ENCODE measurements around the gene KLHL28.

Gene KLHL28

DNA sequence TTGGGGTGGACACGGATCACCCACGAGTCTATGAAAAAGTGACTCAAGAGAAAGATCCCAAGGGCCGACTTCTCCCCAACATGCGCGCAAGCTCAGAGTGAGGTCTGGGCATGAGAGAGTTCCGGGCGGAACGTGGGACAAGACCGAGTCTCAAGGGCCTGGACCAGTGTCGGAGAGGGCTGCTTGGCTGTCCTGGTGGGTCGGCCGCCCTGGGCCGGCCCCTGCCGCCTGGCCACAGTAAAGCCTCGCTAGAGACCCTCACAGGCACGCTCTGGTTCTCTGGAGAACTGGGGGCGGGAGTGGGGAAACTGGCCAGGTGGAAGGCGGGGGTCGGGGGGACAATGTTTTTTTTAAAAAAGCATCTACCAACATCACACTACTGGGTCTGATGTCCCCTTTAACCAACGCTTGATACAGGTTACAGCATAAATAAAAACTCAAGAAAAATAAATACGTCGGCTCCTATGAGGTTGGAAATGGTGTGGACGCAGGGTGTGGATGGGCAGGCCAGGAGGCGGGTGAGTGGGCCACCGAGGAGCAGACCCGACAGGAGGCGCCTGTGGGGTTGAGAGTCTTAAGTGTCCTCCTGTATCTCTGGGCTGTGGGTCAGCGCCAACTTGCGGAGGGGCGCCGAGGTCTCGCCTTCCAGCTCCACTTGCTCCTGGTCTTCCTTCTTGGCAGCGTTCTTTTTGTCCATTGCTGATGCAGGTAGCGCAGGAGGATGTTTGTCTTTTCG is 74.7 kb downstream of the KLHL28 start:
- H3K18ac ChIP-seq (ENCODE audit: low read length): no peak overlapping the region
- DNase-seq: no peak

GRCh38 chr14:44880791-44881190 is 81.0 kb downstream of the KLHL28 start:
- Histone ChIP-seq H3K56ac (ENCODE audit: low read length) (no peak overlapping the region), H3K79me2 (ENCODE audit: control insufficient read depth, insufficient read depth, low read length) (no peaks in the 10 kb centered on the region), H3K18ac (ENCODE audit: low read length) (no peak overlapping the region), H3K4ac (ENCODE audit: low read depth, low read length) (no peak overlapping the region), H3K4me2 (ENCODE audit: low read length) (no peak overlapping the region), H4K5ac (ENCODE audit: low read length) (no peak overlapping the region), H2AK5ac (ENCODE audit: low read length) (no peak overlapping the region), H3K9ac (ENCODE audit: low read length) (no peak overlapping the region), H3K23ac (ENCODE audit: low read length) (no peak overlapping the region), H3K36me3 (ENCODE audit: control insufficient read depth, insufficient read depth, low read length) (no peaks in the 10 kb centered on the region), H3K27me3 (ENCODE audit: insufficient read depth, low read length, poor library complexity) (no peaks in the 10 kb centered on the region), H3K4me3 (ENCODE audit: low read length) (no peak overlapping the region), H4K8ac (ENCODE audit: low read depth, low read length) (no peak overlapping the region), H2BK5ac (ENCODE audit: low read length) (no peak overlapping the region), H2BK15ac (replicated peaks; ENCODE audit: low read depth) (no peak overlapping the region), H3K27ac (ENCODE audit: low read depth, low read length) (no peak overlapping the region), H3K79me1 (ENCODE audit: low read length) (no peaks in the 10 kb centered on the region), H3K4me1 (ENCODE audit: control insufficient read depth, low read depth, low read length) (no peaks in the 10 kb centered on the region), H2BK120ac (ENCODE audit: low read depth, low read length) (no peak overlapping the region)
- WGBS (ENCODE audit: extremely low coverage, insufficient coverage, low lambda C conversion rate): 100% methylated on average over 2 of the region's 2 CpGs
- DNase-seq: no peak

More for the DNA sequence above, 74.7 kb downstream of the KLHL28 start:
- no peak overlapping the region for H3K27ac ChIP-seq (ENCODE audit: low read depth, low read length)
- no peak overlapping the region for H3K56ac ChIP-seq (ENCODE audit: low read length)
- no peak overlapping the region for H3K23ac ChIP-seq (ENCODE audit: low read length)
- no peaks in the 10 kb centered on the region for H3K36me3 ChIP-seq (ENCODE audit: control insufficient read depth, insufficient read depth, low read length)
- H2AK5ac ChIP-seq (ENCODE audit: low read length): no peak overlapping the region
- H3K4me1 ChIP-seq (ENCODE audit: control insufficient read depth, low read depth, low read length): no peaks in the 10 kb centered on the region
- no peak overlapping the region for H3K4me3 ChIP-seq (ENCODE audit: low read length)
- H4K5ac ChIP-seq (ENCODE audit: low read length): no peak overlapping the region
- no peak overlapping the region for H3K9ac ChIP-seq (ENCODE audit: low read length)
- no peaks in the 10 kb centered on the region for H3K79me2 ChIP-seq (ENCODE audit: control insufficient read depth, insufficient read depth, low read length)
- no peaks in the 10 kb centered on the region for H3K27me3 ChIP-seq (ENCODE audit: insufficient read depth, low read length, poor library complexity)
- no CpG with 5 or more reads among the region's 35 CpGs for WGBS (ENCODE audit: extremely low coverage, insufficient coverage, low lambda C conversion rate)
- H3K4ac ChIP-seq (ENCODE audit: low read depth, low read length): no peak overlapping the region
- H3K4me2 ChIP-seq (ENCODE audit: low read length): no peak overlapping the region
- no peak overlapping the region for H2BK15ac ChIP-seq (replicated peaks; ENCODE audit: low read depth)
- H2BK120ac ChIP-seq (ENCODE audit: low read depth, low read length): no peak overlapping the region
- H2BK5ac ChIP-seq (ENCODE audit: low read length): no peak overlapping the region
- no peaks in the 10 kb centered on the region for H3K79me1 ChIP-seq (ENCODE audit: low read length)
- H4K8ac ChIP-seq (ENCODE audit: low read depth, low read length): no peak overlapping the region

Measured in mesendoderm (in vitro differentiated cells).